ENCODE data around the gene TBPL2.
"Not testable (repeated sequence)": the region's sequence is repeated elsewhere in the genome, so short reads cannot be mapped to it uniquely, and the experiment has no call there.

The TBPL2 gene

GRCh38 chr14:55438066-55438683 lies 2.2 kb downstream of the TBPL2 start:
- TF ChIP-seq POLR2AphosphoS5 (IDR thresholded peaks at IDR 0.05; ENCODE audit: low read depth, low read length) (no peak), TAF1 (IDR thresholded peaks at IDR 0.05; ENCODE audit: borderline replicate concordance, low read depth, low read length) (no peak), POLR2A (IDR thresholded peaks at IDR 0.05; ENCODE audit: low read depth, low read length) (no peak)
- FAIRE-seq (no peak), DNase-seq (ENCODE audit: insufficient read length) (no peak)

- FAIRE-seq (no peak), DNase-seq (ENCODE audit: insufficient read length) (no peak)
- TF ChIP-seq POLR2AphosphoS5 (IDR thresholded peaks at IDR 0.05; ENCODE audit: low read depth, low read length) (no peak), TAF1 (IDR thresholded peaks at IDR 0.05; ENCODE audit: borderline replicate concordance, low read depth, low read length) (no peak), POLR2A (IDR thresholded peaks at IDR 0.05; ENCODE audit: low read depth, low read length) (no peak)
These were observed 3.5 kb downstream of the TBPL2 start for GRCh38 chr14:55436931-55437330.

GRCh38 chr14:55436519-55436918 lies 3.9 kb downstream of the TBPL2 start:
- TF ChIP-seq POLR2A (IDR thresholded peaks at IDR 0.05; ENCODE audit: low read depth, low read length) = no peak
- no peak for TF ChIP-seq POLR2AphosphoS5 (IDR thresholded peaks at IDR 0.05; ENCODE audit: low read depth, low read length)
- no peak for TF ChIP-seq TAF1 (IDR thresholded peaks at IDR 0.05; ENCODE audit: borderline replicate concordance, low read depth, low read length)
- FAIRE-seq = no peak

GRCh38 chr14:55434805-55435174 lies 5.6 kb downstream of the TBPL2 start:
- FAIRE-seq (no peak), DNase-seq (ENCODE audit: insufficient read length) (no peak)
- TF ChIP-seq POLR2AphosphoS5 (IDR thresholded peaks at IDR 0.05; ENCODE audit: low read depth, low read length) (no peak), POLR2A (IDR thresholded peaks at IDR 0.05; ENCODE audit: low read depth, low read length) (no peak), TAF1 (IDR thresholded peaks at IDR 0.05; ENCODE audit: borderline replicate concordance, low read depth, low read length) (no peak)

More at GRCh38 chr14:55436519-55436918, 3.9 kb downstream of the TBPL2 start:
- no peak for DNase-seq (ENCODE audit: insufficient read length)

GRCh38 chr14:55433880-55434804 lies 6.3 kb downstream of the TBPL2 start:
- TF ChIP-seq TAF1 (IDR thresholded peaks at IDR 0.05; ENCODE audit: borderline replicate concordance, low read depth, low read length) (no peak), POLR2AphosphoS5 (IDR thresholded peaks at IDR 0.05; ENCODE audit: low read depth, low read length) (no peak), POLR2A (IDR thresholded peaks at IDR 0.05; ENCODE audit: low read depth, low read length) (no peak)
- no peak for DNase-seq (ENCODE audit: insufficient read length)
- peak; percentile 17 for FAIRE-seq

GRCh38 chr14:55432628-55433027 lies 7.8 kb downstream of the TBPL2 start:
- TF ChIP-seq TAF1 (IDR thresholded peaks at IDR 0.05; ENCODE audit: borderline replicate concordance, low read depth, low read length) = no peak
- TF ChIP-seq POLR2AphosphoS5 (IDR thresholded peaks at IDR 0.05; ENCODE audit: low read depth, low read length) = no peak
- no peak for TF ChIP-seq POLR2A (IDR thresholded peaks at IDR 0.05; ENCODE audit: low read depth, low read length)
- no peak for DNase-seq (ENCODE audit: insufficient read length)
- no peak for FAIRE-seq

- FAIRE-seq = no peak
- no peak for TF ChIP-seq POLR2AphosphoS5 (IDR thresholded peaks at IDR 0.05; ENCODE audit: low read depth, low read length)
- no peak for TF ChIP-seq TAF1 (IDR thresholded peaks at IDR 0.05; ENCODE audit: borderline replicate concordance, low read depth, low read length)
- no peak for TF ChIP-seq POLR2A (IDR thresholded peaks at IDR 0.05; ENCODE audit: low read depth, low read length)
- DNase-seq (ENCODE audit: insufficient read length) = no peak
These were observed 10.3 kb downstream of the TBPL2 start for GRCh38 chr14:55430024-55430690.

GRCh38 chr14:55427439-55427838 lies 13.0 kb downstream of the TBPL2 start:
- DNase-seq (ENCODE audit: insufficient read length) (no peak), FAIRE-seq (no peak)
- TF ChIP-seq POLR2A (IDR thresholded peaks at IDR 0.05; ENCODE audit: low read depth, low read length) = no peak
- no peak for TF ChIP-seq TAF1 (IDR thresholded peaks at IDR 0.05; ENCODE audit: borderline replicate concordance, low read depth, low read length)
- no peak for TF ChIP-seq POLR2AphosphoS5 (IDR thresholded peaks at IDR 0.05; ENCODE audit: low read depth, low read length)

GRCh38 chr14:55426891-55427290 lies 13.5 kb downstream of the TBPL2 start:
- FAIRE-seq (no peak), DNase-seq (ENCODE audit: insufficient read length) (no peak)
- TF ChIP-seq POLR2AphosphoS5 (IDR thresholded peaks at IDR 0.05; ENCODE audit: low read depth, low read length) (no peak), TAF1 (IDR thresholded peaks at IDR 0.05; ENCODE audit: borderline replicate concordance, low read depth, low read length) (no peak), POLR2A (IDR thresholded peaks at IDR 0.05; ENCODE audit: low read depth, low read length) (no peak)

- FAIRE-seq (no peak), DNase-seq (ENCODE audit: insufficient read length) (no peak)
- TF ChIP-seq TAF1 (IDR thresholded peaks at IDR 0.05; ENCODE audit: borderline replicate concordance, low read depth, low read length) (no peak), POLR2A (IDR thresholded peaks at IDR 0.05; ENCODE audit: low read depth, low read length) (no peak), POLR2AphosphoS5 (IDR thresholded peaks at IDR 0.05; ENCODE audit: low read depth, low read length) (no peak)
These were observed 15.3 kb downstream of the TBPL2 start for GRCh38 chr14:55425091-55425490.

GRCh38 chr14:55423969-55424368 lies 16.4 kb downstream of the TBPL2 start:
- no peak for FAIRE-seq
- no peak for DNase-seq (ENCODE audit: insufficient read length)
- TF ChIP-seq TAF1 (IDR thresholded peaks at IDR 0.05; ENCODE audit: borderline replicate concordance, low read depth, low read length) (no peak), POLR2A (IDR thresholded peaks at IDR 0.05; ENCODE audit: low read depth, low read length) (no peak), POLR2AphosphoS5 (IDR thresholded peaks at IDR 0.05; ENCODE audit: low read depth, low read length) (no peak)

- not testable (repeated sequence) for DNase-seq (ENCODE audit: insufficient read length); FAIRE-seq
These were observed 18.1 kb downstream of the TBPL2 start for GRCh38 chr14:55422338-55422737.
